Natural killer cell treated with Interleukin-12 subunit alpha and Interleukin-12 subunit beta and Interleukin-15 and Interleukin-18, amount 100 ng/mL, for 72 hours (primary cell): Measurements from ENCODE around the gene CDCP2. TPM values are rescaled to one million over a fixed set of nuclear protein-coding genes. Genes with fewer than 3 reads are reported as not detected.
"Not testable (repeated sequence)": the region's sequence is repeated elsewhere in the genome, so short reads cannot be mapped to it uniquely, and the experiment has no call there.

ENCODE experiments used
- ATAC-seq, 2 donors: fragments of 150-1000 bp; cut with Tn5 transposase in 1 of 2; sonication (Bioruptor Pico), chemical (Tn5 transposase) in 1 of 2; 2 replicates each; pipeline ENCODE4 v1.10.0; 2021
- DNase-seq: peaks from one replicate; pipeline ENCODE4 v3.0.0; 2022; ENCODE audit warnings: low spot score
- H3K27ac Mint-ChIP-seq, 2 donors: 1 replicate in 1 of 2; 2 replicates in 1 of 2; pipeline ENCODE4 v1.8.0; 2022; ENCODE audit warnings: mixed read lengths in 2 of 2, mild to moderate bottlenecking in 1 of 2, moderate library complexity in 1 of 2
- H3K27me3 Mint-ChIP-seq, 2 donors: 1 replicate in 1 of 2; 2 replicates in 1 of 2; pipeline ENCODE4 v1.8.0; 2022; ENCODE audit warnings: mixed read lengths in 2 of 2
- H3K36me3 Mint-ChIP-seq: one replicate; pipeline ENCODE4 v1.8.0; 2022; ENCODE audit warnings: mixed read lengths
- H3K4me1 Mint-ChIP-seq, 2 donors: 1 replicate in 1 of 2; 2 replicates in 1 of 2; pipeline ENCODE4 v1.8.0; 2022; ENCODE audit warnings: low read depth in 2 of 2, mixed read lengths in 2 of 2, mild to moderate bottlenecking in 1 of 2
- H3K4me3 Mint-ChIP-seq: one replicate; pipeline ENCODE4 v1.8.0; 2022; ENCODE audit warnings: mixed read lengths
- H3K9me3 Mint-ChIP-seq: 2 replicates; pipeline ENCODE4 v1.8.0; 2022; ENCODE audit warnings: mixed read lengths
- total RNA-seq, 2 donors: library from RNA; stranded (reverse); gene quantifications; one replicate each; pipeline ENCODE4 v1.2.3, GENCODE V29; 2022

The CDCP2 gene
- total RNA-seq, 2 donors from 2014 or later, result not detected

DNA sequence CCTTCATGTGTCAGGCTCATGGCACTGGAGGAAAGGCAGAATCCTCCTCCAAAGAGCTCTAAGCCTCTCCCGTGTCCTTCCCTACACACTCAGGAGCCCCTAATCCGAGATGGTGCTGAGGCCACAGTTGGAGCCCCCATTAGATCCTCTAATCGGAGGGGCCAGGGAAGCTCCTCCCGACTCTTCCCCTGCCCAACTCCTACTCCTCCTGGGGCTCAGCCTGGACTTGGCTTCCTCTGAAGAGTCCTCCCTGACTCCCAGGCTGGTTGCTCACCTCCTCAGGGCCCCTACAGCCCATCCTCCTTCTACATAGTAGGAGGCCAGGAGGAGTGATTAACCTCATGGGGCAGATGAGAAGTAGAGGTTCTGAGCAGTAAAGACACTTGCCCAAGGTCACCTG lies 21.3 kb upstream of the CDCP2 start:
- no peaks in the 10 kb centered on the region for H3K9me3 Mint-ChIP-seq
- no peak overlapping the region for H3K4me3 Mint-ChIP-seq
- ATAC-seq, result no peak
- H3K27me3 Mint-ChIP-seq, result no peaks in the 10 kb centered on the region
- DNase-seq, result no peak
- no peaks in the 10 kb centered on the region for H3K4me1 Mint-ChIP-seq
- no peaks in the 10 kb centered on the region for H3K36me3 Mint-ChIP-seq
- H3K27ac Mint-ChIP-seq, result no peak overlapping the region

DNA sequence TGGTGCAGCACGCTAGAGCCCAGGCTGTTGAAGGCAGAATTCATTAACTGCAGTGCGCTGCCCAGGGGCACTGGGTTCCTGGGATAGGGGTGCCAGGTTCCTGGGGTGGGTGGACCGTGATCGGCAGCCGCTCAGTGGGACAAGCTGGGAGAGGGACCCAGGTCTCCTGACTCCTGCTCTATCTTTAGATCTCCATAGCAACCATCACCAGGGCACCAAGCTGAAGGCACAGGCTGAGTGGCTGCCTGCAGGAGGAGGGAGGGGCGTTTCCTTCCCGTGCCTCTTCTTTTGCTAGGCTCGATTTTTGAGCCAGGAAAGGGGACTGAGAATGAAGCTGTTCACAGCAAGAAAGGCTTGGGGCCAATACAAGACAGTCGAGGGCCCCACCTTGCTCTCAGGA lies 20.9 kb upstream of the CDCP2 start:
- Mint-ChIP-seq H3K4me3 (no peak overlapping the region), H3K9me3 (no peaks in the 10 kb centered on the region), H3K27ac (no peak overlapping the region), H3K27me3 (no peaks in the 10 kb centered on the region), H3K36me3 (no peaks in the 10 kb centered on the region), H3K4me1 (no peaks in the 10 kb centered on the region)
- ATAC-seq, result no peak
- no peak for DNase-seq

DNA sequence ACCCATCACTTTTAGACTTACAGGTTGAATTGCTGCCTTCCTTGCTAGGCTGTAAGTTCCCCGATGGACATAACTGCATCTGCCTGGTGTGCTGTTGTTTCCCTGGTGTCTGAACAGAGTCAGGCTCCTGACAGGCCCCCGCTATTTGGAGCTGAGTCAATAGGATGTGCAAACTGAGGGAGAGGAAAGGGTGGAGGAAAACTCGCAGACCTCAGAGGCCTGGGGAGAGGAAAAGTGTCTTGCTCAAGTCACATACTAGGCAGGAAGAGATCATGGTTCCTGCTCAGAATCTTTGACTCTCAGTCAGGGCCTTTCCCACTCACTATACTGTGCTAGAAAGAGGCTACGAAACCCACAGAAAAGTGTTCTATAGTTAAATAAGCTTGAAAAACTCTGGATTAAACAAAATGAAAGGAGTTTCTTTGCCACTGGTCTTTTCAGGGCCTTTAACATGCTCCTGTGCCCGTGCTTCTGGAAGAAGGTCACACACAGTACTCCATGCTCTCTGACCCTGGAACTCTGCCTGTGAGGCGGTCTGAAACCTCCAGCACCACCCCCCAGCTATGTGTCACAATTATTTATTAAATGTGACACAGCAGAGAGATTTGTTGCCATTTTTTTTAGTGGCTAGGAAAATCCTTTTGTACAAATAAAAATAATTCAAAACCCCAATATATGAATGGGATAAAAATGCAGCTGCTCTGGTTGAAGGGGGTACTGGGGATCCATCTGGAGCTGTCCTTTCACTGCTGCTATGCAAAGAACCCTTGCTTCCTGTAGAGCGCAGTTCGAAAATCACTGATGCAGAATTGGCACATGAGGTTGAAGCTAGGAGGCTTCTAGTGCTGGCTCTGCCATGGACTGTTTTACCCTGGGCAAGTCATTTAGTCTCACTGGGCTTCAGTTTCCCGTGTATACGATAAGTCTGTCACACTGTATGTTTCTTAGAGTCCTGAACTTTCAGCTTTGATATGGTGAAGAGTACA lies 20.1 kb upstream of the CDCP2 start:
- DNase-seq (no peak), ATAC-seq (no peak)
- H3K27me3 Mint-ChIP-seq, result no peaks in the 10 kb centered on the region

DNA sequence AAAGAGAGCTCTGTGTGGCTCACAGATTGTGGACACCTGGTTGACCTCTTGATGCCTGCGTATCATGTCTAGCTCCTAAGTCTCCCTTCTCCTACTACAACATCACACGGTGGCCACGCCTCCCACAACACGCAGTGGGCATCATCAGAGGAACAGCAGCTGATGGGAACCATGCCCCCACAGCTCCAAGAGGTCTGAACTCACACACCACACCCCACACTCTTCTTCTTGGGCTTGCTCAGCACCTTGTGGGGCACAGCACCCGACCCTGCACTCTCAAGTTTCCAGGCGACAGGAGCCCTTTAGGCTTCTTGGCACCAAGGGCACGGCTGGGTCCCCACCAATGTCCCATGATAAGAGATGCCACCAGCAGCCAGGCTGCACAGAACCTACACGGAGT lies 18.8 kb upstream of the CDCP2 start:
- DNase-seq (no peak), ATAC-seq (no peak)
- H3K36me3 Mint-ChIP-seq, result no peaks in the 10 kb centered on the region
- H3K4me3 Mint-ChIP-seq, result no peak overlapping the region
- no peak overlapping the region for H3K27ac Mint-ChIP-seq
- H3K4me1 Mint-ChIP-seq, result no peaks in the 10 kb centered on the region
- H3K27me3 Mint-ChIP-seq, result no peaks in the 10 kb centered on the region
- no peaks in the 10 kb centered on the region for H3K9me3 Mint-ChIP-seq

More for the DNA sequence above, 20.1 kb upstream of the CDCP2 start:
- no peaks in the 10 kb centered on the region for H3K4me1 Mint-ChIP-seq
- H3K27ac Mint-ChIP-seq, result peak overlapping the region in 1 of 2 donors; percentile 37
- no peaks in the 10 kb centered on the region for H3K36me3 Mint-ChIP-seq
- no peaks in the 10 kb centered on the region for H3K9me3 Mint-ChIP-seq
- H3K4me3 Mint-ChIP-seq, result no peak overlapping the region

- Mint-ChIP-seq H3K27me3 (no peaks in the 10 kb centered on the region), H3K9me3 (no peaks in the 10 kb centered on the region), H3K4me3 (no peak overlapping the region), H3K27ac (no peak overlapping the region), H3K4me1 (no peaks in the 10 kb centered on the region), H3K36me3 (no peaks in the 10 kb centered on the region)
- no peak for ATAC-seq
- DNase-seq, result no peak
Measured at GRCh38 chr1:54171016-54171415, 18.2 kb upstream of the CDCP2 start.

- Mint-ChIP-seq H3K27me3 (no peaks in the 10 kb centered on the region), H3K27ac (no peak overlapping the region), H3K4me1 (no peaks in the 10 kb centered on the region), H3K4me3 (no peak overlapping the region), H3K36me3 (no peaks in the 10 kb centered on the region), H3K9me3 (no peaks in the 10 kb centered on the region)
- ATAC-seq (no peak), DNase-seq (no peak)
Measured at GRCh38 chr1:54169068-54169467, 16.3 kb upstream of the CDCP2 start.

DNA sequence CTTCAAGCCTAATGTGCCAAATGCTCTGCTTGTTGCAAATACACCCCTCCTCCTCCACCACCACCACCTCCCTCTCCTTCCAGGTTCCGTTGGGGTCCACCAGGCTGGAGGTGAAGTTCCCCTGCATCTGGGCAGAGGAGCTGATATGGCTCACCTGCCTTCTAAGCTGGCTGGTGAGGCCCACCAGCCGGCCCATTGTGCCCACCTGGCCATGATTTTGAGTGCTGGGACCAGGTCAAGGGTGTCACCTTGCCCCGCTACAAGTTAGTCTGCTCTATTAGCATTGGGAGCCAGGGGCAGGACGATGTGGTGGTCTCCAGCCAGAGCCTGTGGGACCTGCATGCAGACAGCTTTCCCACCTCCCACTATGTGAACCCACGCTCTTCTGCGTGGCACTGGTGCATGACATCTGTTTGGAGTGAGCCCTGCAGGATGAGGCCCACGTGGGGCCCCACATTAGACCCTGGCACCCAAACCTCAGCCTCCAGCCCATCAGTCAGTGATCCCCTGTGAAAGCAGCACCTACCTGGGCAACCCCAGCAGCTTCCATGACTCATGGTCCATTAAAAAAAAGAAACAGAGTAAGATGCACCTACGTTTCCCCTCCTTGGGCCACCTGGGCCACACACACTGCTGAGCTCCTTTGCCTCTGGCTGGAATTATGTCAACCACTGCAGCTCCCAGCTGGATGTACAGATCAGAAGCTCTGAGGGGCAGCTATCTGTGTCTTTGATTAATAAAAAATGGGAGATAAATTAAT lies 15.6 kb upstream of the CDCP2 start:
- DNase-seq, result no peak
- Mint-ChIP-seq H3K9me3 (no peaks in the 10 kb centered on the region), H3K4me1 (no peaks in the 10 kb centered on the region), H3K27me3 (no peaks in the 10 kb centered on the region), H3K36me3 (no peaks in the 10 kb centered on the region), H3K27ac (no peak overlapping the region), H3K4me3 (no peak overlapping the region)
- peak; percentile 4 to 20 for ATAC-seq

DNA sequence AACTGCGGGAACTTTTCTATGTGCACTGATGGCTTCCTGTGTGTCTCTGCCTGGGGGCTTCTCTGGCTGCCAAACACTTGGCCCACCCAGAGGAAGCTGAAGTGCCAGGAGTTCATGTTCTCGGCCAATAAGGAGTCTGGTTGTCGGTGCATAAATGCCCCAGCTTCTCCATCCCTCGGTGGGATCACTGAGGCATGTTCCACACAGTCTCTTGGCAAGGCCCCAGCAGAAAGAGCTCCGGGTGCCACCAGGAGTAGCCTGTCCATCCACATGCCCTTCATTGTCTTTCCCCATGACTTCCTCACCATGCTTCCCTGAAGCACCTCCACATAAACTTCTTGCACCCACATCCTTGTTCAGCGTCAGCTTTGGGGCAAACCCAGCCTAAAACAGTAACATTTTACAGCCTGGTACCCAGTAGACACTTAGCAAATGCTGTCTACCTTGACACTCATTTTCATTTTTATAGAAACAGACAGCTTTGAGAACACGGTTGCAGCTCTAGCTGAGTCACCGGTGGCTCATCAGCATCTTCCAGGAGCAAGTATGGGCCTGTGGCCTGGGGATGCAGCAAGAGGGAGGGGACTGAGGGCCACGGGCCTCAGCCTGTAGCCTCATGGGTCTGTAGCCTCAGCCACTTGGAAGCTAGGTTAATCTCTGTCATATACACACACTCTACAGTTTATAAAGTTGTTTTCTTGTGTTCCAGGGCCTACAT lies 14.8 kb upstream of the CDCP2 start:
- DNase-seq (no peak), ATAC-seq (no peak)
- Mint-ChIP-seq H3K36me3 (no peaks in the 10 kb centered on the region), H3K4me3 (no peak overlapping the region), H3K4me1 (no peaks in the 10 kb centered on the region), H3K27me3 (no peaks in the 10 kb centered on the region), H3K9me3 (no peaks in the 10 kb centered on the region), H3K27ac (no peak overlapping the region)

GRCh38 chr1:54166357-54166756 lies 13.6 kb upstream of the CDCP2 start:
- H3K4me1 Mint-ChIP-seq, H3K4me3 Mint-ChIP-seq, H3K27me3 Mint-ChIP-seq, H3K9me3 Mint-ChIP-seq, DNase-seq, H3K27ac Mint-ChIP-seq, H3K36me3 Mint-ChIP-seq, ATAC-seq: not testable (repeated sequence)

DNA sequence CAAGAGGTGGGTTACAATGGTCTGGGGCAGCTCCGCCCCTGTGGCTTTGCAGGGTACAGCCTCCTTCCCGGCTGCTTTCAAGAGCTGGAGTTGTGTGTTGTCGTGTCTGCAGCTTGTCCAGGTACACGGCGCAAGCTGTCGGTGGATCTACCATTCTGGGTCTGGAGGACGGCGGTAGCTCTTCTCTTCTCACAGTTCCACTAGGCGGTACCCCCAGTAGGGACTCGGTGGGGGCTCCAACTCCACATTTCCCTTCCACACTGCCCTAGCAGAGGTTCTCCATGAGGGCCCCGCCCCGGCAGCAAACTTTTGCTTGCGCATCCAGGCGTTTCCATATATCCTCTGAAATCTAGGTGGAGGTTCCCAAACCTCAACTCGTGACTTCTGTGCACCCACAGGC lies 12.3 kb upstream of the CDCP2 start:
- H3K4me1 Mint-ChIP-seq, result no peaks in the 10 kb centered on the region
- H3K4me3 Mint-ChIP-seq, result no peak overlapping the region
- DNase-seq, result no peak
- no peak overlapping the region for H3K27ac Mint-ChIP-seq
- no peaks in the 10 kb centered on the region for H3K9me3 Mint-ChIP-seq
- ATAC-seq, result no peak
- no peaks in the 10 kb centered on the region for H3K27me3 Mint-ChIP-seq
- no peaks in the 10 kb centered on the region for H3K36me3 Mint-ChIP-seq

DNA sequence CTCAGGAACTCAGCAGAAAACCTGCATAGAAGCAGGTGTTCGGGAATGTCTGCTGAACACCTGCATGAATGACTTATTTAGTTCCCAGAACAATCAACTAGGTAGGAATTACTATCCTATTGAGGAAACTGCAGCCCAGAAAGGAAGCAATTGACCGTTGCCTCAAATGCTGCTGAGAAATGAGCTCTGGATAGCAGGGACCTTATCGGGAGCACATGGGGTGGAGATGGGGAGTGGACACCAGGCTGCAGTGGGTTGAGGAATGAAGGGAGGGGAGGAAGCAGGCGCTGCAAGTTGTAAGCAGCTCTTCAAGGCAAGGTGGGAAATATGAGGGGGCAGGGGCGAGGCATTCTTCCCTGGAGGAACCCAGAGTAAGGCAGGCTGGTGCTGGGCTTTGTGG lies 10.8 kb upstream of the CDCP2 start:
- Mint-ChIP-seq H3K27me3 (no peaks in the 10 kb centered on the region), H3K36me3 (no peaks in the 10 kb centered on the region), H3K4me1 (no peaks in the 10 kb centered on the region), H3K9me3 (no peaks in the 10 kb centered on the region), H3K27ac (no peak overlapping the region), H3K4me3 (no peak overlapping the region)
- DNase-seq (no peak), ATAC-seq (no peak)

- Mint-ChIP-seq H3K4me3 (no peak overlapping the region), H3K36me3 (no peaks in the 10 kb centered on the region), H3K4me1 (no peaks in the 10 kb centered on the region), H3K27ac (no peak overlapping the region), H3K27me3 (no peaks in the 10 kb centered on the region), H3K9me3 (no peaks in the 10 kb centered on the region)
- ATAC-seq (no peak), DNase-seq (no peak)
Measured at GRCh38 chr1:54163051-54163450, 10.3 kb upstream of the CDCP2 start.

DNA sequence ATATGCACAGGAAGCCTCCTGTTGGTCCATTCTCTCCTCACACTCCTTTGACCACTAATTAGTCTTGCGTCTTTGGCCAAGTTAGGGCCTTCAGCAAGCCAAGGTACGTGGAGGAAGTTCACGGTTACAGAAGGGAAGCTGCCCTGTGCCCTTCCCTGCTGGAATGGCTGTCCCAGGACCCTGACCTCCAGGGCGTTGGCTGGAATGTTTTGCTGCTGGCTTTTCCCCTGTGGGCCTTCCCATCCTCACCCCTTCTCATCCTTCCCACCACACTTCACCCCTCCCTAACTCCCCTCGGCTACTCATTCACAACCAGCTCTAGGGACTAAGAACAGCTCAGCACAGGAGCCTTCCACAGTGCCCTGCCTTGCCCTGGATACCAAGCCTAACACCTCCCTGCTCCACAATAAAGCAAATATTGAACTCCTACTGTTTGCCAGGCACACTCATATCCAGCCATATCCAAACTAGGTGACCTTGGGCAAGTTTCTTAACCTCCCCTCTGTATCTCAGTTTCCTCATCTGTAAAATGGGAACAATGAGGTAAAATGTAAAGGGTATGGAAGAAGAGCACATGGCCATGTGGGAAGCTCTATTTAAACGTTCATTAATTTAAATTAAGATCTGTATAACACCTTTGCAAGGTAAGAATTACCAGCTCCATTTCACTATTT lies 8.8 kb upstream of the CDCP2 start:
- no peaks in the 10 kb centered on the region for H3K36me3 Mint-ChIP-seq
- no peak overlapping the region for H3K4me3 Mint-ChIP-seq

More for the DNA sequence above, 8.8 kb upstream of the CDCP2 start:
- ATAC-seq, result no peak
- H3K27ac Mint-ChIP-seq, result no peak overlapping the region
- DNase-seq, result no peak
- no peaks in the 10 kb centered on the region for H3K9me3 Mint-ChIP-seq
- no peaks in the 10 kb centered on the region for H3K4me1 Mint-ChIP-seq
- no peaks in the 10 kb centered on the region for H3K27me3 Mint-ChIP-seq
